Stimulated activated CD4-positive, alpha-beta T cell treated with anti-CD3 and anti-CD28 coated beads, Interleukin-1b, Interleukin-23, amount 100 ng/mL, for 24 hours (primary cell): ENCODE measurements around the gene AKAP6.
"Not testable (repeated sequence)": the region's sequence is repeated elsewhere in the genome, so short reads cannot be mapped to it uniquely, and the experiment has no call there.

Experiments used
- DNase-seq, 4 experiments: peaks; one replicate each; pipeline ENCODE4 v3.0.0-alpha.2; 2020; ENCODE audit warnings: low read depth in 4 of 4, low spot score in 1 of 4

AKAP6 gene

DNA sequence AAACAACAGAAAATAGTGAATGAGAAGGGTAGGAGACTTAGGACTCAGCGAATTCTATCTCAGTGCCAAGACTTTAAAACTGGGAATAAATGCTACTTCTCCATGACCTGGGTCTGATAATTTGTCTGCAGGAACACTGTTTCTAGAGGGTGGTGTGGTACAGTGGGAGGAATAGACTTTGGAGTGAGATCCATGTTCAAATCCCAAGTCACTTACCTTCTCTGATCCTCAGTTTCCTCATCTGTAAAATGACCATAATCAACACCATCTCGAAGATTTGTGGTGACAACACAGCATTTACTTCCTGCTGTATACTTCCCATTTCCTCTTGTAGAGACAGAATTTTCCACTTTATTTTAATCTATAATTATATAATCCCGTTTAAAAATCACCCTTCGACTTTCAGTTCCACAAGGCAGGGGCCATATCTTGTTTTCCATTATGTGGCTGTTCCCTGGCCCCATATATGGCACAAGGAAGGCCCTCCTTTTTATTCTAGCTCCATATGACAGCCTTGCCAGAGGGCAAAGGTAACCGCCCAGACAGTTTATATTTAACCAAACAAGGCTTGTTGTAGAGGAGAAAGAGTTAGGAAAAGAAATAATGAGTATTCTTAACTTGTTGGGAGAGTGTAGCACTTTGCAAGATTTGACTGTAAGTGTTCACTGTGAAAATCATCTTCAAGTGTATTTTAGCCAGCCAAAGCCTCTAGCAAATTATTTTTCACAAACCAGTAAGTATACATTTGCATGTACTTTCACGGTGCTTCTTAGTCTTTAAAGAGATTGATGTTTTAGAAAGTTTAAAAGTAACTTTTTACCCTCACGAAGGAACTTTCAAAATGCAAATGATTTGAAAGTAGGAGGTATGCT lies 243.1 kb downstream of the AKAP6 start:
- no peak for DNase-seq

DNA sequence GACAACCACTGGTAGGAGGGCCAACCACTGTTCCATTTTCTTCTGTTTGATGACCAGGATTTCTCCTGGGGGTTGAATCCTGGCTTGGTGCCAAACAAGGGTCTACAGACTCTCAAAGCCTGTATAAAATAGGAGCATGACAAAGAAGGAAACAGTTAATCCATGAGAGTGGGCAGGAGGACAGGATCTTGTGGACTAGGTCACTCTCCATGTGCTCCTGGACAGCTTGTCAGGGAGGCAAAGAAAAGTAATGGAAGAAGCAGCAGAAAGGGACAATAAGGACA lies 243.7 kb downstream of the AKAP6 start:
- DNase-seq = no peak

DNA sequence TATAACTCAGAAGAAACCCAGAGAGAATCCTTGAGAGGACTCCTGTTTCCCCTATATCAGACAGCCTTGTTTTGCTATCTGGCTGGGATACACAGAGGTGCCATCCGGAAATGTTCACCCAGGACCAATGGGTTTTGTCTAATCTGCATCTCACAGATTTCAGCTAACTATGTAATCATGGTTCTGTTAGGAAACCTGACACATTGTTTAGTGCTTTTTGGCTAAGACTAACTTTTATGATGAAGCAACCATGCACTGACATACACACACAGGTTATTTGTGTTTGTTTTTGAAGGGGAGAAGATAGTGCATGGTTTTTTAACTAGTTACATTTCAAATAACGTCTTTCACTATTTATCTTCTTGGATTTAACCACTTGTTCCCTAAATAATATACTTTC lies 245.2 kb downstream of the AKAP6 start:
- DNase-seq = no peak

DNA sequence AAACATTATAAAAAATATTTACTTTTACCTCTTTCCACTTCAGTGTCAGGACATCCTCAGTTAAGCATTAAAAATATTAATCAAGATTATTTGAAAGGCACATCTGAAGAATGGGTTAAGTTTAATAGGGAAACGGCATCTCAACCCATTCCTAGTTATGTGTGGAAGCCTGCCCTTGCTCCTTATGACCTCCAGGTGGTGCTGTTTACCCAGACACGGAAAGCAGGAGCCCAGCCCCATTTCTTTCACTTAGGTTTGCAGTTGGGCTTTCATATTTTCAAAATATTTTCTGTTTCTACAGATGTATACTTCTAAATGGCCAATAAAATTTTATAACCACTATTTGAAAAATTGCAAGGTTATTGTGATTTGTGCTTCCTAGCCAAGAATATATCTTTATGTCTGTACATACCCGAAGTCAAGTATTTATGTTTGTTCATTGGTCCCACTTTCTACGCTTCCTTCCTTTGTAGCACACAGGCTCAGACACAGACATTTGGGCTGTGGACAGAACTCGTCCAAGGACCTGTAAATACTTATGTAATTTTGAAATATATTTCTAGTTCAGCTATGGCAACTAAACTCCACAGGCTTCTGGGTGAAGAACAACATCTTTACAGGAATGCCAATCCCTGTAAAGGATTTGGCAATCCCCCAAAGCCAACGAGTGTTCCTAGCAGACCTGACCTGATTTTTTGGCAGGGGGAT lies 247.1 kb downstream of the AKAP6 start:
- DNase-seq = no peak

DNA sequence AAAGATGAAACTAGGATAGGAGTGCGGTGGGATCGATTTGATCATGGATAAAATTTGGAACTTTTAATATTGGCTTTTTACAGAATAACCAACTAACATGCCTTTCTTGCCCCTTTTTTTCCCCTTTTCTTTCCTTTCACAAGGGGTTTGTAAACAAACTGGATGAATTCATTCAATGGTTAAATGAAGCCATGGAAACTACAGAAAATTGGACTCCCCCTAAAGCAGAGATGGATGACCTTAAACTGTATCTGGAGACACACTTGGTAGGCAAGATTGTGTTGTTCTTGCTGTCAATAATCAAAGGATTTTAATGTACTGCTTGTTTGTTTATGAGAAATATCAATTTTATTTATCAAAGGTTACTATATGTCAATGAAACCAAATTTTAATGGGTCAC lies 247.9 kb downstream of the AKAP6 start:
- DNase-seq = no peak

DNA sequence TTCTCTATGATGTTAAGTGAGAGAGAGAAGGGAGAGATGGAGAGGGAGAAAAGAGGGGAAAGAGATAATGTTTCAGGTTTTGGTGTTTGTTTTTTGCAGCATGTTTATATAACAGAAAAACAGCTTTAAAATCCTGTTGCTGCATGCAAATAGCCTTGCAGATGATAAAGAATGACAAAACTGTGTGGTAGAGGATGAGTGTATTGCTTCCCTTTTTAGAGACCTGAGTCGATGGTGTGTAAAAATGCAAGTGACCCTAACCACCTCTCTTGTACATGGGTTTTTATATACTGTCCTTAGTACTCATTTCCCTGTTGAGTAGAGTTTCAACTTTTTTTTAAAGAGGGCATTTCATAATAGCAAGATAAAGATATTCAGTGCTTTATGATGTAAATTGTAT lies 249.1 kb downstream of the AKAP6 start:
- DNase-seq = no peak

DNA sequence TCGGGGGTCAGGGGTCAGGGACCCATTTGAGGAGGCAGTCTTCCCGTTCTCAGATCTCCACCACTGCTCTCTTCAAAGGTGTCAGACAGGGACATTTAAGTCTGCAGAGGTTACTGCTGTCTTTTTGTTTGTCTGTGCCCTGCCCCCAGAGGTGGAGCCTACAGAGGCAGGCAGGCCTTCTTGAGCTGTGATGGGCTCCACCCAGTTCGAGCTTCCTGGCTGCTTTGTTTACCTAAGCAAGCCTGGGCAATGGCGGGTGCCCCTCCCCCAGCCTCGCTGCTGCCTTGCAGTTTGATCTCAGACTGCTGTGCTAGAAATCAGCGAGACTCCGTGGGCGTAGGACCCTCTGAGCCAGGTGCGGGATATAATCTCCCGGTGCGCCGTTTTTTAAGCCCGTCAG lies 254.3 kb downstream of the AKAP6 start:
- DNase-seq = not testable (repeated sequence)

DNA sequence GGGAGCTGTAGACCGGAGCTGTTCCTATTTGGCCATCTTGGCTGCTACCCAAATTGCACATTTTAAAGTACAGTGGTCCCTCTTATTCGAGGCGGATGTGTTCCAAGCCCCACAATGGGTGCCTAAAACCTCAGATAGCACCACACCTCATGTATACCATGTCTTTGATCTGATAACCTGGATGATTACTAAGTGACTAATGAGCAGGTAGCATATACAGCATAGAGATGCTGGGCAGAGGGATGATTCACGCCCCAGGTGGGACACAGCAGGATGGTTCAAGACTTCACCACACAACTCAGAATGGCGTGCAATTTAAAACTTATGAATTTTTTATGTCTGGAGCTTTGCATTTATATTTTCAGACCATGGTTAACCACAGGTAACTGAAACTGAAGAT lies 255.0 kb downstream of the AKAP6 start:
- no peak for DNase-seq

DNA sequence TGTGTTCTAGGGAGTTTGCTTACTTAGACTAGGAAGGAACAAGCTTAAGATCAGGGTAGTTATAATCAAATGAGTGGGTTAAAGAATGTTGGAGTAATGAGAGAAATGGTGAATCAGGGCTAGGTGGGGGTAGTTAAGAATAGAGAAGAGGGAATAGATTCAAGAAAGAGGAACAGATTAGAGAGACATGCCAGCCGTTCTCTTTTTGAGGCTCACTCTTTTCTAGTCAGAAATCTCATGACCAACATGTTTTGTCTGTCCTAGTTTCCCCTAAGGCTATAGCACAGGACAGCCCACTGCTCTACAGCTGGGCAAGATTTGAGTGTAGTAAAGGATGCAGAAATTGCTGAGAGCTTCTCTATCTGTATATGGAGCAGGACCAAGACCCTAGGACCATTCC lies 258.4 kb downstream of the AKAP6 start:
- DNase-seq = no peak

DNA sequence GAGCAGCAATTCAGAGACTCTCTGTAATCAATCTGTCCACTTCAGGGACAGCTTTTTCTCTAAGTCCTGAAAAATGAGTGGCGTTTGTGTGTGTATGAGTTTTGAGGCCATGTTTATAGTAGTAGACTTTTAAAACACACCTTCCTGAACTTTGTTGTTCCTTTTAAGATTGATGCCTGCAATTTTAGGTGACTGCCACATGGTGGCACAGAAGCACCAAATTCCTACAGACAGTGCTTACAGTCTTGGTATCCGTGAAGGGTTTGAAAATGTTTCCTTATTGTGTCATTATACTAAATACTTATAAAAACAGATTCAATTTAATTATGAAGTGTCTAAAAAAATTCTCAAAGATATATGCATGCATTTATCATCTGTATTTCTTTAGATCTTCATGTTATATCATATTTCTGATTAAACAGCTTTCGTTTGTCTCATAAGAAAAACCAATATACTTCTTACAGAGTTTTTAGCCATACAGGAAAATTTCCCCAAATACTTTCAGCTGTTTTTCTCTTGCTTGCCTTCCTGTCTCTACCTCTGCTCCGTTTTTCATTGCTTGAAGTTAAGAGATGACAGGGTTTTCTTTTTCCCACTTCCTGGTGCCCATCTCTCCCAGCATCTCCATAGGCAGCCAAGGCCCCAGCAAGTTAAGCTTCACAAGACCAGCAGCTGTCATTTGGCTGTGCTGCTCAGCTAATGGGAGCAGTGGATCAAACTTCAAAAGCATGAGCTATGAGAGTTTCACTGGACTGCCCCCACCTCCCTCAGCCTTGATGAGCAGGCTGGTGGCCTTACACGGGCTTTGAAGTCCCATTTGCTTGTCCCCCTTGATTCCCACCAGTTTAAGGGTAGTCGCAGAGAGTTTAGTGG lies 259.6 kb downstream of the AKAP6 start:
- no peak for DNase-seq

DNA sequence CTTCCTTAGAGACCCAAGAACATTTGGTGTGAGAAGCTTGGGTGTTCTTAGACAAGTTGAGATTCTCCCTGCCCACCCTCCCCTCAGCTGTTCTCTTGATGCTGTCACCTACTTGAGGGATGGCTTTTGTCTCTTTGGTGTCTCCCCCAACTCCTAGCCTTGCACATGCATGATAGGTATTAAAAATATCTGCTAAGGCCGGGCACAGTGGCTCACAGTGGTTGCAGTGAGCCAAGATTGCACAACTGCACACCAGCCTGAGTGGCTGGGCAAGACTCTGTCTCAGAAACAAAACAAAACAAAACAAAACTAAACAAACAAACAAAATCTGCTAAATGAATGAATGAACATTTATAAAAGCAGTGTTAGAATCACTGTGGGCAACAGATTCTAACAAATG lies 261.1 kb downstream of the AKAP6 start:
- no peak for DNase-seq

DNA sequence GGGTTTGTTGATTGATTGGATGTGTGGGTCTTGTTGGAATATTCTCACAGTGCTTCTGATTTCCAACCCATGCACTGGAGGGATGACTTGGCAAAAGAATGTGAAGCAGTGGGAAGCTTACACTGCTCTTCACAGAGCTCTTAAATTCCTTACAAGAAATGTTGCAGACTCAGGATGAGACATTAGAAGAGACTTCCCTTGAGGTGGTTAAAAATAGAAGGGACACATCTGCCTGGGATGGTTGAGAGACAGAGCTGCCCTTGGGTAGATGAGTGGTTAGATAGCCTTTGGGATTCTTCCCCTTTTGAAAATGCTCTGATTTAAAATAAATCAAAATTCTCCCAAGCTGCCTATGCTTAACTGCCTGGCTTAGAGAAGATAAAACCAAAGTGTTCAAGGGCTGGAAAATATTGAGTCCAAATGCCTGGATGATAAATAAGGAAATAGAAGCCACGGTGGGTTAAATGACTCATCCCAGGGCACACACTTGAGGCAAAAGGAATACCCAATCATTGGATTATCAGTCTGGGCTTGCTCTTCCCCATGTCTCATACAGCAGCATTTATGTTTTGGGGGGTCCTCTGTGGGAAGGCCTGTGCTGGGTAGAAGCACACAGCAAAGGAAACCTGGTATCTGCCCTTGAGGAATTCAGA lies 264.3 kb downstream of the AKAP6 start:
- no peak for DNase-seq

DNA sequence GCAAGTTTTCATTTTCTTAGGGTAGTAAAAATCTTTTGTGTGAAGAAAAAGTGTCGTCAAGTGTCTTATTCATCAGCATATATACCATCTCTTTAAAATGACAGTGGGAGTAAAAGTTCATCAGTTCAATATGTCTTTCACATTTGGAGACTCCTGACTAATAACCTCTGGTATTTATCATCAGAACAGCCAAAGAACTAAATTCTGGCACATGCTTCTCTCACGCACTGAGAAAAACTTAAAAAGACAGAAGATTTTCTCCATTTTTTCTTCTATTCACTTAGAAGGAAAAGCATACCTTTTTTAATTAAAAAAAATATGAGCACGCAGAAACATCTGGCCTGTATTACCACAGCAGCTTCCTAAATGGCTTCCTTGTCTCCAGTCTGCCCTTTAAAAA lies 265.7 kb downstream of the AKAP6 start:
- DNase-seq = no peak

DNA sequence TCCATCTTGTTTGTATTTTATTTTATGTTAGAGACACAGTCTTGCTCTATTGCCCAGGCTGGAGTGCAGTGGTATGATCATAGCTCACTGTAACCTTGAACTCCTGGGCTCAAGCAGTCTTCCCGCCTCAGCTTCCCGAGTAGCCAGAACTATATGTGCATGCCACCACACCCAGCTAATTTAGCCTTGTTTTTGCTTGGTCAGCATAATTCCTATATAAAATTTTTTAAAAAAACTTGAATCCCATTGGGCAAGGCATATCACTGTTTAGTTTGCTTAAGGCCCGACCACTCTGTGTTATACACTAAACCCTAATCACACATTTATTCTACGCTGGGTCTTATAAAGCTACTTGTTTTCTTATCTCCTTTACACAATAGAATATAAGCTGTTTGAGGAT lies 266.4 kb downstream of the AKAP6 start:
- no peak for DNase-seq

DNA sequence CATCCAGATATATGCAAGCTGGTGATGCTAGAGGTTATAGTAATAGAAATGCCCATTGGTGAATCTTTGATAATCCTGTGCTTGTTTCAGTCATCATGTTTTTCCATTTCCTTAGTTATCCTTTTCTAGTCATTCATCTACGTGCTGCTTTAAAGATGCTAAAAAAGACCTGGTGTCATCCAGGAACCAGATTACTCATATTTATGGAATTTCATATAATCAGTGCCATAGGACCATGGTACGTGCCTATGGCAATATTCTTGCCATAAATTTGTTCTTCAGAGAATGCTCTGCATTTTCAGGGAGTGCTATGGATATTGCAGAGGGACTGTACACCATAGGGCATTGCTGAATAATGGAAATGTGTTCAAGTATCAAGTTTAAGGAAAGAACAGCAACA lies 267.3 kb downstream of the AKAP6 start:
- DNase-seq = no peak

DNA sequence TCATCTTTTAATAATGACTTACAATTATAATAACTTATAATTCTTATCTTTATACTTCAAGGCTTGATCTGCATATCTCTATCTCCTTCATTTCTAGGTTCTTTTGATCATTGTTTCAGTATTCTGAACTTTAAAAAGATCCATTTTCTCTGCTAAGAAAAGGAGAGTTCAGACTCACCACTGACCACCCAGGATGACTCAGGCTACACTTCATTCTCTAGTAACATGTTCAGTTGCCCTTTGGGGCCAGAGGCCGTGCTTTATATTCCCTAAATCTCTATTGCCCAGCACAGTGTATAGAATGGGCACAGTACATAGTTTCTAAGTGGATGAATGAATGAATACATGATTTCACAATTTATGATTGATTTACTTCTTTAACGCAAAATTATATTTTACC lies 268.7 kb downstream of the AKAP6 start:
- DNase-seq = no peak

DNA sequence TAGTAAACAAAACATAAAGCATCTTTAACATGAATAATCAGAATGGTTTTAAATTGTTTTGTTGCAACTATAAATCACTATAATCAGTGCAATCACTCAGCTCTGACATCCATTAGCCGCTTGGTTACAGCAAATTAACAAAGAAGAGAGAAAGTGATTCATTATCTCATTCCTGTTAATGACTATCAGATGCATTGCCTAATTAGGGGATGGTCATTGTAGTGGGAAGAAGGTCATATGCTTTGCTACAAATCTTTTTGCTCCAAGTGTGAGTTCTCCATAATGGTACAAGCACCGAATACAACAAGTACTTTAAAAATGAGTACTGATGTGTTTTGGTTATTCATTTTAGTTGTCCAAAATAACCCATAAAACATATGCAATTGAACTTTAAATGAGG lies 272.0 kb downstream of the AKAP6 start:
- no peak for DNase-seq

DNA sequence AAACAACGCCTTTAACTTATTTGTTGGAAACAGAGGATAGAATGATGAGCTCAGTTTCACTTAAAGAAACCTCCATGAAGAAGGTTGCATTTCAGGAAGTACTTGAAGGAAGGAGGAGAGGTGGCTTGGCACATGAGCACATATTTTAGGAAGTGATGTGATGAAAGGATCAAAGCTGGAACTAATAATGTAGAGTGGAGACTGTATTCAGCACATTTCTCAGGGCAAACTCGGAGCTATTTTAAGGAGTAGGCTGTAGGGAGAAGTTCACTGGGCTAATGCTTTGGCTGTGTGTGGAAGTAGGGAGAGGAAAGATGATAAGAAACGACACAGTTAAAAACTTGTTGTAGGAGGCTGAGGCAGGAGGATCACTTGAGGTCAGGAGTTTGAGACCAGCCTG lies 272.8 kb downstream of the AKAP6 start:
- DNase-seq = no peak

DNA sequence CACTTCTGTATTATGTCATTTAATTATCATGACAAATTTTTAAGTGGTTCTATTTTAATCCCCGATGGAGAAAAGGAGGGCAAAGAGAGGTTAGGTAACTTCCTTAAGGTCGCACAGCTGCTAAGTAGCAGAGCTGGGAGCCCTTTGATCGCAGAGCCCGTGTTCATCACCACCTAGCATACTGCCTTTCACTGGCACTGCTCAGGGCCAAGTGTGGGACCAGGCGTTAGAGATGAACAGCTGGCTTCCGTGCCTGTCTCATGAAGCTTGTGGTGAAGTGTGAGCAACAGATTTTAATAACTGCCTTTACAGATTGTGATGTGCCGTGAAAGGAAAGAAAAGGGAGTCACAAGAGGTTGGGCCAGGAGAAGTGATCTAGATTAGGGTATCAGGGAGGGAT lies 273.6 kb downstream of the AKAP6 start:
- no peak for DNase-seq

DNA sequence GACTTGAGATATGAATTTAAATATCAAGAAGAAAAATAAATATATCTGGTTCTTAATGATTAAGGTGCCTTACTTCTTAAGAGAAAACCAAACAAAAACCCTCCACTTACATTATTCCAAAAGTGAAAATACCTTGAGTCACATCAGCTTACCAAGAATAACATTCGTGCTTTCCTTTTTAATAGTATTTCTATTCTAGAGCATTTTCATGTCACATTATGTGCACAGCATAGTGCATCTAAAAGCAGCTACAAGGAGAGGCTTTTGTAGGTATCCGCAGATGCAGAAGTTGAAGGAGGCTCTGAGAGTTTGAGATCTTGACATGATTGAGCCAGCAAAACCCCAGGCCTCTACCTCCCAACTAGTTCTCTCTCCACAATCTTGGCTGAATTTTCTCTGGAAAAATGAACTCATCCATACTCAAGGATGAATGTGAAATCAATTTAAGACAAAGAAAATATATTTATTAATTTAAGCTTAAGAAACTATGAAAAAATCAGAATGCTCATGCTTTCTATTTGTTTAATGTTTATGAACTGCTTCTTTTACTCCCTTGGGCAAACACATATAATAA lies 275.0 kb downstream of the AKAP6 start:
- no peak for DNase-seq

DNA sequence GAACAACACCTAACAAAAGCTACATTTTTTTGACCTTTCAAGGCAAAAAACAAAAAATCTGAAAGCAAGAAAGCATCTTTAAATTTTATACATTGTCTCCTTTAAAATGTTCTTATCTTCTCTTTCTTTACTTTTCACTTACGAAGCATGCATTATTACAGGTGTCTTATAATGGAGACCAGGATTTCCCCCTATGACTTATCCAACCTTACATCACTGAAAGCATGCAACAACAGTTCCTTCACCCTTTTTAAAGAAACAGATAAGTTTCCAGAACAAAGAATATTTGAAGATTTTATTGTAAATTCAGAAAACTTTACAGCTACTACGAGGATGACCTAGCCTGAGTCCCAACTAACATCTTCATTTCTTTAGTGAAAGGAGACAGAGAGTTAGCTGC lies 277.2 kb downstream of the AKAP6 start:
- no peak for DNase-seq
